ENCODE data around the gene NPIPA3.
"Not testable (repeated sequence)": the region's sequence is repeated elsewhere in the genome, so short reads cannot be mapped to it uniquely, and the experiment has no call there.

Gene NPIPA3

DNA sequence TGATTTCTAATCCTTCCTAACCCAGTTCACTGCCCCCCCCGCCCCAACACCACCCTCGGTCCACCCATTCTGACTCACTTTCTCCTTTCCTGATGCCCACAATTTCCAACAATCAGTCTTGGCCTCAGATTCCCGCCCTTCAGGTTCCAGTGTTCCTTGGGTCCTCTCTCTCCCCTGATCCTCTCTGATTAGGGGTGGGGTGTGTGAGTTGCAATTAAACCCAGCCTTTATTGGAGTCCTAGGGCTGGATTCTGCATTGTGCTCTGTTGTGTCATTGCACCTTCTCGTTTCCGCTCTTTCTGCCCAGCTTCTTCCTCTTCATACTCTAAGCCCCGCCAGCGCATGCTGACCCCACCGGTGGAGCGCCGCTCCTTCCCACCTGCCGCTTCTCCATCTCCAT is 38.6 kb downstream of the NPIPA3 start:
- FAIRE-seq; DNase-seq (ENCODE audit: insufficient read length, low spot score): not testable (repeated sequence)

DNA sequence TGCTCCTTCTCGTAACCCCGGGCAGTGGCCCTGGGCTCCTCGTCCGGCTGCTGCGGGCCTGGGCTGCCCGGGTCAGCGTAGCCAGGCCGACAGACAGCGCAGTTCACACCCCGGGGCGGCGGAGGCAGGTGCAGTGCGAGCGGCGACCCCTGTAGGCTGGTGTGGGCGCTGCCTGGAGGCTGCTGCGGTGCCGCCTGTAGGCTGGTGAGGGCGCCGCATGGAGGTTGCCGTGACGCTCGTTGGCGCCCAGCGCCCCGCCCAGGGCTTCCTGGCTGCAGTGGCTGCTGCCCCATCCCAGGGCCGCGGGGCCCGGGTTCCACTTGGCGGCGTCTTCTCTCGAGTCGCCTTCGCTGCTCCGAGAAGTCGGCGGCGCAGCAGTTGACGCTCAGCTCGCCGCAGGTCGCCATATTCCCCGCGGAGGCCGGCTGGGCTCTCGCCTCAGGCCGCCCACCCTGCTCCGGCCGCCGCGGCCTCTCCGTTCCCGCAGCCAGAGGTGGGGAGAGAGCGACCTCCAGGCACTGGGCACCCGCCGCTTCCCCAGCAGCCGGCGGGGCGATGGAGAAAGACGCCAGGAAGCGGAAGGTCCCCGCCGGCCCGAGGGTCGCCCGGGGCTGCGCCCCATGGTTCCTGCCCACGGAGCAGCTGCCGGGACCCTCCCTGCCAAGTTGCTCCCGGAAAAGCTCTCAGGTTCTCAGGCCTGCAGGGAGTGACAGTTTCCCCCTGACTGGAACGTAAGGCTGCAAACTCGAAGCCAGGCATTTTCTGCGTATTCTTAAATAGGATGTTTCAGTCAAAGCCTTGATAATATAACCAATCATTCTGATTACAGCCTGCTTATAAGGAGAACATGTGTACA is 39.3 kb downstream of the NPIPA3 start, which contains the start of gene NPIPA2:
TSS of gene NPIPA2 (plus strand) at position 261 of the 856 bp plus-strand sequence. CDS start 5,533 bp downstream, outside the sequence.
- FAIRE-seq = not testable (repeated sequence)

DNA sequence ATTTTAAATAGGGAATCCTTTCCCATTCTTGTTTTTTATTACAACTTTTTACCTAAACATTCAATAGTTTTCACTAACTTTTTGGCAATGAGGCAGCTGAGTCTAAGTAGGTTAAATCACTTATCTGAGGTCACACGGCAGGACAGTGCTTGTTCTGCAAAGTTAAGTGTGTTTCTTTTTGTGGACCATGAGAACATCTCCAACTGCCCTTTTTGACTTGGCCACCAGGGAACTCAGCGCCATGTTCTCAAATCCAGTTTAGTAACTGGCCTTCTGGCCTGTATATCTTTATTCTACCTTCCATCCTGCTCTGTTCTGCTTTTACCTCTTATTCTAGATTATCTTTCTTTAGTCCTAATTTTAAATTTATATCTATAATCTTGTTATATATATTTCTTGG is 70.4 kb downstream of the NPIPA3 start:
- not testable (repeated sequence) for DNase-seq (ENCODE audit: insufficient read length, low spot score); FAIRE-seq

More for the DNA sequence above, 39.3 kb downstream of the NPIPA3 start, which contains the start of gene NPIPA2:
- not testable (repeated sequence) for DNase-seq (ENCODE audit: insufficient read length, low spot score)

DNA sequence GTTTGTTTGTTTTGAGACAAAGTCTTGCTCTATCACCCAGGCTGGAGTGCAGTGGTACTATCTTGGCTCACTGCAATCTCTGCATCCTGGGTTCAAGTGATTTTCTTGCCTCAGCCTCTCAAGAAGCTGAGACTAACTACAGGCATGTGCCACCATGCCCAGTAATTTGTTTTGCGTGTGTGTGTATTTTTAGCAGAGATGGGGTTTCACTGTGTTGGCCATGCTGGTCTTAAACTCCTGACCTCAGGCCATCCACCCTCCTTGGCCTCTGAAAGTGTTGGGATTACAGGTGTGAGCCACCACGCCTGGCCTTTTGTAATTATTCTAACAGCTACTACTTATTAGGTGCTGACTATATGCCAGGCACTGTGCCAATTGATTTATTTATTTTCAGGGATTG is 72.4 kb downstream of the NPIPA3 start:
- DNase-seq (ENCODE audit: insufficient read length, low spot score); FAIRE-seq: not testable (repeated sequence)
